K562 (cell line): Measurements from ENCODE around the gene GGT1. TPM values are rescaled to one million over a fixed set of nuclear protein-coding genes. Genes with fewer than 3 reads are reported as not detected.

Experiments used
- ATAC-seq: fragments of 200-7000 bp; cut with Tn5 transposase; 3 replicates; pipeline ENCODE4 v1.9.1; 2020; ENCODE audit warnings: moderate library complexity
- BruUV-seq: library from RNA; stranded (reverse); fragments of 400-500 nt; replicated peaks from 2 replicates; lab custom pipeline; 2021; lab: Mats Ljungman, UMichigan
- CTCF ChIA-PET: fragments of 300-600 bp; formaldehyde crosslinking; extraction: SDS; loops from one replicate; lab custom pipeline; 2021; ENCODE audit warnings: low intra/inter-chr PET ratio; lab: Yijun Ruan, JAX
- POLR2A ChIA-PET: fragments of 300-600, 350-650 bp; sonication (Branson Sonifier 250); formaldehyde crosslinking; extraction: SDS; loops from one replicate; lab custom pipeline; 2021; ENCODE audit warnings: antibody characterized with exemption, inconsistent platforms; lab: Yijun Ruan, JAX
- DNase-seq, 4 experiments: peaks; one replicate each; pipeline versions ENCODE4 v3.0.0 to v3.0.0-alpha.2; 2011 to 2018; ENCODE audit warnings: low spot score in 3 of 4, mixed read lengths in 3 of 4; ENCODE audit errors: extremely low read depth in 1 of 4
- FAIRE-seq: peaks from 2 replicates; lab custom pipeline; 2011; peaks lifted over from hg19 to GRCh38; lab: Jason Lieb, UNC
- H2AFZ ChIP-seq: 2 replicates; pipeline ENCODE4 v1.6.0; 2011; ENCODE audit warnings: low read depth, low read length, control low read depth, inconsistent platforms
- H3K27ac ChIP-seq: fragments of 200-600 bp; 3 replicates; pipeline ENCODE4 v1.8.0; 2011; ENCODE audit warnings: low read depth, mild to moderate bottlenecking, control low read depth, inconsistent platforms, low read length, moderate library complexity, mixed read lengths; ENCODE audit errors: extremely low read depth
- H3K27me3 ChIP-seq, 2 experiments: fragments of 300-600 bp in 1 of 2; 2 replicates in 1 of 2; 3 replicates in 1 of 2; pipeline versions ENCODE4 v1.6.0 to v1.8.0; 2011; ENCODE audit warnings: inconsistent platforms in 2 of 2, low read length in 2 of 2, mild to moderate bottlenecking in 1 of 2, mixed read lengths in 1 of 2, moderate library complexity in 1 of 2; ENCODE audit not compliant: control insufficient read depth in 2 of 2, insufficient read depth in 2 of 2
- H3K36me3 ChIP-seq: fragments of 300-600 bp; 3 replicates; pipeline ENCODE4 v1.8.0; 2011; ENCODE audit warnings: mild to moderate bottlenecking, low read length, inconsistent platforms; ENCODE audit not compliant: control insufficient read depth, insufficient read depth
- H3K4me1 ChIP-seq, 2 experiments: fragments of 200-600 bp in 1 of 2; replicated peaks in 1 of 2; 2 replicates in 1 of 2; 3 replicates in 1 of 2; pipeline versions ENCODE4 v1.5.1 to v1.8.0; 2011; ENCODE audit warnings: inconsistent platforms in 2 of 2, low read length in 2 of 2, mild to moderate bottlenecking in 1 of 2, mixed read lengths in 1 of 2, moderate library complexity in 1 of 2; ENCODE audit not compliant: control insufficient read depth in 2 of 2, insufficient read depth in 2 of 2
- H3K4me2 ChIP-seq: 2 replicates; pipeline ENCODE4 v1.6.1; 2011; ENCODE audit warnings: low read length, control low read depth, inconsistent platforms, mixed read lengths; ENCODE audit not compliant: insufficient read depth
- H3K4me3 ChIP-seq: fragments of 200-600 bp; sonication (generic), shearing (Covaris generic); 2 replicates; pipeline ENCODE4 v1.5.1; 2016; ENCODE audit warnings: control low read depth, inconsistent platforms
- H3K79me2 ChIP-seq: fragments of 200-600 bp; 3 replicates; pipeline ENCODE4 v1.8.0; 2011; ENCODE audit warnings: low read length, inconsistent platforms; ENCODE audit not compliant: control insufficient read depth, insufficient read depth
- H3K9ac ChIP-seq, 2 experiments: 2 replicates each; pipeline versions ENCODE4 v1.6.0 to v1.6.1; 2011; ENCODE audit warnings: low read depth in 2 of 2, low read length in 2 of 2, control low read depth in 1 of 2, inconsistent platforms in 1 of 2, mild to moderate bottlenecking in 1 of 2, mixed read lengths in 1 of 2; ENCODE audit not compliant: insufficient read depth in 1 of 2
- H3K9me1 ChIP-seq: one replicate; pipeline ENCODE4 v1.6.0; 2011; ENCODE audit warnings: inconsistent platforms, mild to moderate bottlenecking, low read length, moderate library complexity; ENCODE audit not compliant: control insufficient read depth, insufficient read depth
- H3K9me3 ChIP-seq: replicated peaks from 2 replicates; pipeline ENCODE4 v1.5.1; 2011; ENCODE audit warnings: low read depth, low read length, inconsistent platforms; ENCODE audit not compliant: control insufficient read depth, insufficient read depth
- H4K20me1 ChIP-seq: replicated peaks from 2 replicates; pipeline ENCODE4 v1.6.1; 2011; ENCODE audit warnings: low read length, inconsistent platforms, mixed read lengths; ENCODE audit not compliant: control insufficient read depth, insufficient read depth
- BRF1 ChIP-seq: IDR thresholded peaks from 3 replicates; pipeline ENCODE4 v1.6.1; 2011; ENCODE audit warnings: borderline replicate concordance, mild to moderate bottlenecking; ENCODE audit not compliant: insufficient read length; ENCODE audit errors: extremely low read depth
- DDX20 ChIP-seq: fragments of 450-650 bp; IDR thresholded peaks from 2 replicates; pipeline ENCODE4 v1.6.1; 2016; ENCODE audit warnings: missing genetic modification characterization, low read depth, mild to moderate bottlenecking, missing compliant biosample characterization, moderate library complexity
- HMGXB4 ChIP-seq: sonication (generic); formaldehyde crosslinking; IDR thresholded peaks from 2 replicates; pipeline ENCODE4 v1.8.1; 2023; ENCODE audit warnings: mild to moderate bottlenecking, missing genetic modification reagents
- SIRT6 ChIP-seq: IDR thresholded peaks from one replicate; pipeline ENCODE4 v1.6.1; 2012; ENCODE audit warnings: low read depth, mild to moderate bottlenecking, control low read depth, inconsistent platforms, low read length, moderate library complexity
- WGBS: fragments of 100-300 bp; shearing (Covaris generic); methylation state at CpG from one replicate; pipeline ENCODE4 v1.1.6; 2016; ENCODE audit warnings: low coverage, mixed read lengths; ENCODE audit not compliant: insufficient coverage; ENCODE audit errors: missing lambda C conversion rate; 5-methylcytosine and 5-hydroxymethylcytosine counted together
- in situ Hi-C: fragments of 300-500 bp; cut with MboI; formaldehyde crosslinking; loops from 4 replicates; pipeline ENCODE4 v1.15.0; 2018; ENCODE audit warnings: inconsistent platforms, mixed read lengths
- intact Hi-C: fragments of 100-400 bp; cut with micrococcal nuclease; formaldehyde crosslinking; loops from 2 replicates; pipeline ENCODE4 v1.14.2; 2022
- polyA plus RNA-seq, 8 experiments: library from polyadenylated mRNA; depleted of rRNA in 4 of 8; stranded (reverse) in 5 of 8; unstranded in 3 of 8; fragments of >200 nt; fragmentation: Nextera tagmentation in 2 of 8; fragmentation: Illumina TruSeq in 1 of 8; extraction: Ambion mirVana in 2 of 8; extraction: Trizol in 1 of 8; gene quantifications; 2 replicates each; pipeline versions ENCODE4 v1.2.1 to v1.2.3, GENCODE V29; 2011 to 2014; ENCODE audit warnings: inconsistent platforms in 1 of 8, missing spikeins in 1 of 8
- total RNA-seq, 7 experiments: library from RNA; depleted of rRNA in 6 of 7; stranded (reverse); fragments of >200 nt in 6 of 7; fragmentation: Illumina TruSeq in 2 of 7; extraction: Trizol in 2 of 7; gene quantifications; 2 replicates each; pipeline versions ENCODE4 v1.2.1 to v1.2.3, GENCODE V29; 2011 to 2021; ENCODE audit warnings: low replicate concordance in 1 of 7

The GGT1 gene
- total and polyA plus RNA-seq, 9 of the 15 experiments (the other 6 are each of a cell fraction or from before 2014, with no cell fraction given), result 0.46 to 11.8 (median 6.9) TPM

GRCh38 chr22:24571266-24571665 lies 31.7 kb upstream of the GGT1 start:
- H3K9me1 ChIP-seq, result no peaks in the 10 kb centered on the region
- CTCF ChIA-PET, result no interaction called here
- ATAC-seq (no peak), FAIRE-seq (no peak), DNase-seq (no peak)
- WGBS, result 95% methylated on average over 7 of the region's 7 CpGs
- H3K9me3 ChIP-seq, result no peaks in the 10 kb centered on the region
- H3K4me1 ChIP-seq, result no peaks in the 10 kb centered on the region
- H3K4me3 ChIP-seq, result no peak overlapping the region
- intact Hi-C loops (no loop called here), in situ Hi-C loops (no loop called here)
- no peak overlapping the region for H3K9ac ChIP-seq
- POLR2A ChIA-PET, result interaction anchor here (0.6 to 1.3 kb wide), 3 partner anchors 15 to 19 kb away, joined by 3 to 5 read pairs (median 3); partner anchors contain the start of gene SNRPD3
- no peak overlapping the region for H3K4me2 ChIP-seq
- H3K79me2 ChIP-seq, result peaks cover 18% of the 10 kb centered on the region
- TF ChIP-seq DDX20 (tag) (no peak), HMGXB4 (CRISPR knock-in tag) (no peak), BRF1 (no peak), SIRT6 (no peak)
- BruUV-seq, result no TSS peak
- H2AFZ ChIP-seq, result no peak overlapping the region
- no peak overlapping the region for H3K27ac ChIP-seq
- H4K20me1 ChIP-seq, result peaks cover 7% of the 10 kb centered on the region; the same call in 1 of the 2 replicates
- H3K27me3 ChIP-seq, result no peaks in the 10 kb centered on the region
- peaks cover 71% of the 10 kb centered on the region for H3K36me3 ChIP-seq
